IMR-90 (cell line): ENCODE results near the gene MYOM1. TPM values are rescaled to one million over a fixed set of nuclear protein-coding genes. Genes with fewer than 3 reads are reported as not detected.
A peak's percentile ranks its signal among the peaks of the same experiment; 100 is the strongest.

Experiments
- ATAC-seq: fragments of 200-7000 bp; cut with Tn5 transposase; 2 replicates; pipeline ENCODE4 v1.9.1; 2020; ENCODE audit warnings: low read depth, mild to moderate bottlenecking, moderate library complexity
- BruUV-seq: library from RNA; stranded (reverse); fragments of 400-500 nt; replicated peaks from 2 replicates; lab custom pipeline; 2021; lab: Mats Ljungman, UMichigan
- CTCF ChIA-PET: fragments of 300-600 bp; formaldehyde crosslinking; extraction: SDS; loops from one replicate; lab custom pipeline; 2021; ENCODE audit warnings: antibody characterized with exemption; lab: Yijun Ruan, JAX
- POLR2A ChIA-PET: fragments of 300-600 bp; sonication (Branson Sonifier 250); formaldehyde crosslinking; loops from one replicate; lab custom pipeline; 2022; ENCODE audit warnings: antibody characterized with exemption; ENCODE audit not compliant: unreplicated experiment; lab: Charles Lee
- DNase-seq: peaks from one replicate; pipeline ENCODE4 v3.0.0; 2013
- H2AFZ ChIP-seq: replicated peaks from 2 replicates; pipeline ENCODE3; 2013; ENCODE audit warnings: low read length, mild to moderate bottlenecking; ENCODE audit not compliant: poor library complexity
- H2AK5ac ChIP-seq: 2 replicates; pipeline ENCODE4 v1.6.1; 2013; ENCODE audit warnings: low read depth, low read length, inconsistent platforms
- H2AK9ac ChIP-seq: replicated peaks from 2 replicates; pipeline ENCODE3; 2013; ENCODE audit warnings: mild to moderate bottlenecking, low read depth, low read length, moderate library complexity; ENCODE audit not compliant: poor library complexity
- H2BK120ac ChIP-seq: 2 replicates; pipeline ENCODE4 v1.6.1; 2013; ENCODE audit warnings: low read depth, low read length, inconsistent platforms
- H2BK15ac ChIP-seq: 3 replicates; pipeline ENCODE4 v1.6.1; 2013; ENCODE audit warnings: low read depth, low read length, inconsistent platforms
- H2BK20ac ChIP-seq: 2 replicates; pipeline ENCODE4 v1.6.1; 2013; ENCODE audit warnings: low read depth, mild to moderate bottlenecking, inconsistent platforms, low read length, moderate library complexity
- H2BK5ac ChIP-seq: 2 replicates; pipeline ENCODE4 v1.6.1; 2013; ENCODE audit warnings: mild to moderate bottlenecking, low read depth, low read length, inconsistent platforms; ENCODE audit not compliant: poor library complexity, severe bottlenecking
- H3K14ac ChIP-seq: replicated peaks from 2 replicates; pipeline ENCODE4 v1.6.1; 2013; ENCODE audit warnings: low read depth, low read length, inconsistent platforms
- H3K18ac ChIP-seq: 2 replicates; pipeline ENCODE4 v1.6.1; 2013; ENCODE audit warnings: low read depth, low read length, control low read depth
- H3K23ac ChIP-seq: 2 replicates; pipeline ENCODE4 v1.6.1; 2013; ENCODE audit warnings: low read depth, low read length, inconsistent platforms
- H3K27ac ChIP-seq: 2 replicates; pipeline ENCODE4 v1.5.1; 2013; ENCODE audit warnings: mild to moderate bottlenecking, control low read depth, low read length; ENCODE audit not compliant: insufficient read depth
- H3K27me3 ChIP-seq: 2 replicates; pipeline ENCODE4 v1.6.1; 2013; ENCODE audit warnings: low read length; ENCODE audit not compliant: control insufficient read depth, insufficient read depth
- H3K36me3 ChIP-seq: 2 replicates; pipeline ENCODE4 v1.6.1; 2013; ENCODE audit warnings: low read length, mixed read lengths; ENCODE audit not compliant: control insufficient read depth, insufficient read depth
- H3K4ac ChIP-seq: 2 replicates; pipeline ENCODE4 v1.6.1; 2013; ENCODE audit warnings: low read depth, low read length, inconsistent platforms
- H3K4me1 ChIP-seq: 2 replicates; pipeline ENCODE4 v1.6.1; 2013; ENCODE audit warnings: low read length, mixed read lengths; ENCODE audit not compliant: control insufficient read depth, insufficient read depth
- H3K4me2 ChIP-seq: 2 replicates; pipeline ENCODE4 v1.6.1; 2013; ENCODE audit warnings: low read depth, mild to moderate bottlenecking, control low read depth, low read length, moderate library complexity
- H3K4me3 ChIP-seq: 2 replicates; pipeline ENCODE4 v1.5.1; 2013; ENCODE audit warnings: low read depth, mild to moderate bottlenecking, control low read depth, low read length, moderate library complexity; ENCODE audit not compliant: insufficient read depth
- H3K56ac ChIP-seq: 2 replicates; pipeline ENCODE4 v1.6.1; 2013; ENCODE audit warnings: low read length, inconsistent platforms; ENCODE audit not compliant: insufficient read depth; ENCODE audit errors: extremely low read depth
- H3K79me1 ChIP-seq, 2 experiments: 2 replicates each; pipeline ENCODE4 v1.6.1; 2013; ENCODE audit warnings: low read length in 2 of 2, inconsistent platforms in 1 of 2, low read depth in 1 of 2
- H3K9ac ChIP-seq: 2 replicates; pipeline ENCODE4 v1.6.1; 2013; ENCODE audit warnings: low read depth, low read length, control low read depth
- H3K9me1 ChIP-seq: 2 replicates; pipeline ENCODE4 v1.6.1; 2013; ENCODE audit warnings: low read length, inconsistent platforms; ENCODE audit not compliant: insufficient read depth
- H3K9me3 ChIP-seq: 2 replicates; pipeline ENCODE4 v1.6.1; 2013; ENCODE audit warnings: low read length; ENCODE audit not compliant: control insufficient read depth, insufficient read depth
- H4K20me1 ChIP-seq: 2 replicates; pipeline ENCODE4 v1.6.1; 2013; ENCODE audit warnings: low read length, inconsistent platforms; ENCODE audit not compliant: insufficient read depth
- H4K5ac ChIP-seq: 2 replicates; pipeline ENCODE4 v1.6.1; 2013; ENCODE audit warnings: mild to moderate bottlenecking, low read depth, low read length, control low read depth
- H4K8ac ChIP-seq, 2 experiments: 2 replicates each; pipeline ENCODE4 v1.6.1; 2013; ENCODE audit warnings: low read depth in 2 of 2, low read length in 2 of 2, control low read depth in 1 of 2, inconsistent platforms in 1 of 2
- H4K91ac ChIP-seq: 2 replicates; pipeline ENCODE4 v1.6.1; 2013; ENCODE audit warnings: low read depth, low read length, inconsistent platforms; ENCODE audit not compliant: insufficient read depth
- WGBS, 2 experiments: methylation state at CpG; one replicate each; pipeline versions ENCODE4 v1.1.5 to v1.1.7; 2013; ENCODE audit warnings: missing lambda C conversion rate in 2 of 2; ENCODE audit not compliant: insufficient read length in 1 of 2; ENCODE audit errors: extremely low coverage in 2 of 2; 5-methylcytosine and 5-hydroxymethylcytosine counted together
- dilution Hi-C: fragments of 300-500 bp; cut with HindIII; formaldehyde crosslinking; loops from one replicate; pipeline ENCODE4 v1.14.3; 2018; ENCODE audit warnings: low sequenced_read_pairs; ENCODE audit not compliant: unreplicated experiment
- in situ Hi-C: fragments of 300-500 bp; cut with MboI; formaldehyde crosslinking; loops from 3 replicates; pipeline ENCODE4 v1.14.3; 2019; ENCODE audit warnings: low sequenced_read_pairs, inconsistent platforms, mixed read lengths
- intact Hi-C: fragments of 100-400 bp; cut with micrococcal nuclease; formaldehyde crosslinking; loops from 2 replicates; pipeline ENCODE4 v1.10.0; 2022
- polyA plus RNA-seq, 3 experiments: library from polyadenylated mRNA; depleted of rRNA; stranded (reverse); fragments of >200 nt; gene quantifications; 2 replicates each; pipeline ENCODE4 v1.2.3, GENCODE V29; 2012; ENCODE audit warnings: low replicate concordance in 1 of 3
- total RNA-seq: library from RNA; depleted of rRNA; stranded (reverse); fragments of >200 nt; gene quantifications from 2 replicates; pipeline ENCODE4 v1.2.3, GENCODE V29; 2012
- TF ChIP-seq, protein P1 (sequence below): fragments of 150-350 bp; IDR thresholded peaks from 2 replicates; pipeline ENCODE4 v1.6.1; 2017; ENCODE audit warnings: mild to moderate bottlenecking, antibody characterized with exemption, low read length, low read depth
- TF ChIP-seq, protein P2 (sequence below): conservative IDR thresholded peaks from 2 replicates; pipeline ENCODE4 v1.5.1; 2012; ENCODE audit warnings: mild to moderate bottlenecking, low read depth, low read length, improper control_type of control experiment

MYOM1 gene
- total and polyA plus RNA-seq, 2 of the 4 experiments (the other 2 are of a cell fraction): under 0.01 to 0.10 TPM

DNA sequence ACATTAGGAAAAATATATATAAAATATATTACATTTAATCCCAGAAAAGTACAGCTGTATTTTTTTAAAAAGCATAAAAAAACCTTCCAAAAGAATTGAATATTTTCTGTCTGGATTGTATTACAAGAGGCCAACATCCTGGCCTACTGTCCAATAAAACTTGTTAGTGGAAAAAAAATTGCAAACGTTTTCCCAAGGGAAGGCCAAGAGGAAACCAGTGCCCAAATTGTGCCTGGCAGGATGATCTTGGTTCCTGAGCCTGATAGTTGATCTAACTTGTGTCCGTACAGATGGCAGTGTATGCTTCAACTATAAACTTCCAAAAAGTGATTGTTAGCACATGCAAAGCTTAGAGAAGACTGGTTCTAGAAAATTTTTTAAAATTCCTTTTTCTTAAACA is 116.2 kb downstream of the MYOM1 start:
- Histone ChIP-seq H2AFZ (no peak overlapping the region), H2AK9ac (no peak overlapping the region), H2AK5ac (no peak overlapping the region), H3K9me3 (no peaks in the 10 kb centered on the region), H3K23ac (no peak overlapping the region), H3K27me3 (peaks cover 13% of the 10 kb centered on the region), H3K36me3 (no peaks in the 10 kb centered on the region), H3K4ac (no peak overlapping the region), H4K20me1 (no peaks in the 10 kb centered on the region), H3K56ac (no peak overlapping the region), H3K79me1 (no peaks in the 10 kb centered on the region), H3K4me3 (no peak overlapping the region), H2BK15ac (peak overlapping the region; percentile 12; the same call in 1 of the 3 replicates), H3K9me1 (no peaks in the 10 kb centered on the region), H3K4me2 (no peak overlapping the region; the same call in 1 of the 2 replicates), H4K8ac (no peak overlapping the region), H3K14ac (no peak overlapping the region), H4K91ac (no peak overlapping the region), H3K9ac (no peak overlapping the region), H2BK5ac (no peak overlapping the region), H3K18ac (no peak overlapping the region), H4K5ac (no peak overlapping the region), H3K4me1 (0 out of 2 replicates have a peak, but pooled peaks cover 6% of the 10 kb centered on the region), H2BK120ac (no peak overlapping the region), H2BK20ac (no peak overlapping the region), H3K27ac (no peak overlapping the region)
- ChIA-PET POLR2A (no interaction called here), CTCF (no interaction called here)
- intact Hi-C loops: no loop called here
- DNase-seq (no peak), ATAC-seq (no peak; the same call in 1 of the 2 replicates)
- in situ Hi-C loops: no loop called here
- no CpG with 5 or more reads among the region's 2 CpGs for WGBS, 2 experiments
- dilution Hi-C loops: no loop called here
- no TSS peak for BruUV-seq
- TF ChIP-seq, protein P1, sequence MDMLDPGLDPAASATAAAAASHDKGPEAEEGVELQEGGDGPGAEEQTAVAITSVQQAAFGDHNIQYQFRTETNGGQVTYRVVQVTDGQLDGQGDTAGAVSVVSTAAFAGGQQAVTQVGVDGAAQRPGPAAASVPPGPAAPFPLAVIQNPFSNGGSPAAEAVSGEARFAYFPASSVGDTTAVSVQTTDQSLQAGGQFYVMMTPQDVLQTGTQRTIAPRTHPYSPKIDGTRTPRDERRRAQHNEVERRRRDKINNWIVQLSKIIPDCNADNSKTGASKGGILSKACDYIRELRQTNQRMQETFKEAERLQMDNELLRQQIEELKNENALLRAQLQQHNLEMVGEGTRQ: no peak
- TF ChIP-seq, protein P2, sequence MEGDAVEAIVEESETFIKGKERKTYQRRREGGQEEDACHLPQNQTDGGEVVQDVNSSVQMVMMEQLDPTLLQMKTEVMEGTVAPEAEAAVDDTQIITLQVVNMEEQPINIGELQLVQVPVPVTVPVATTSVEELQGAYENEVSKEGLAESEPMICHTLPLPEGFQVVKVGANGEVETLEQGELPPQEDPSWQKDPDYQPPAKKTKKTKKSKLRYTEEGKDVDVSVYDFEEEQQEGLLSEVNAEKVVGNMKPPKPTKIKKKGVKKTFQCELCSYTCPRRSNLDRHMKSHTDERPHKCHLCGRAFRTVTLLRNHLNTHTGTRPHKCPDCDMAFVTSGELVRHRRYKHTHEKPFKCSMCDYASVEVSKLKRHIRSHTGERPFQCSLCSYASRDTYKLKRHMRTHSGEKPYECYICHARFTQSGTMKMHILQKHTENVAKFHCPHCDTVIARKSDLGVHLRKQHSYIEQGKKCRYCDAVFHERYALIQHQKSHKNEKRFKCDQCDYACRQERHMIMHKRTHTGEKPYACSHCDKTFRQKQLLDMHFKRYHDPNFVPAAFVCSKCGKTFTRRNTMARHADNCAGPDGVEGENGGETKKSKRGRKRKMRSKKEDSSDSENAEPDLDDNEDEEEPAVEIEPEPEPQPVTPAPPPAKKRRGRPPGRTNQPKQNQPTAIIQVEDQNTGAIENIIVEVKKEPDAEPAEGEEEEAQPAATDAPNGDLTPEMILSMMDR: no peak
